Astrocyte (in vitro differentiated cells and primary cell): ENCODE data around the gene RBFA. TPM values are rescaled to one million over a fixed set of nuclear protein-coding genes. Genes with fewer than 3 reads are reported as not detected.
A peak's percentile ranks its signal among the peaks of the same experiment; 100 is the strongest.

Experiments
- DNase-seq: peaks from one replicate; pipeline ENCODE4 v3.0.0-alpha.2; 2010; ENCODE audit warnings: low read depth
- FAIRE-seq: peaks from 2 replicates; lab custom pipeline; 2011; peaks lifted over from hg19 to GRCh38; lab: Jason Lieb, UNC
- H2AFZ ChIP-seq: 2 replicates; pipeline ENCODE4 v1.6.0; 2012; ENCODE audit warnings: low read depth, low read length, inconsistent platforms
- H3K27ac ChIP-seq: 2 replicates; pipeline ENCODE4 v1.5.1; 2011; ENCODE audit warnings: low read depth, low read length, inconsistent platforms
- H3K27me3 ChIP-seq: 2 replicates; pipeline ENCODE4 v1.6.0; 2011; ENCODE audit warnings: low read length, inconsistent platforms; ENCODE audit not compliant: insufficient read depth
- H3K36me3 ChIP-seq: 2 replicates; pipeline ENCODE4 v1.5.1; 2011; ENCODE audit warnings: low read length, inconsistent platforms; ENCODE audit not compliant: insufficient read depth
- H3K4me1 ChIP-seq: 2 replicates; pipeline ENCODE4 v1.5.1; 2011; ENCODE audit warnings: low read length, inconsistent platforms; ENCODE audit not compliant: insufficient read depth
- H3K4me2 ChIP-seq: 2 replicates; pipeline ENCODE4 v1.6.0; 2012; ENCODE audit warnings: low read length, inconsistent platforms
- H3K4me3 ChIP-seq: 2 replicates; pipeline ENCODE4 v1.5.1; 2011; ENCODE audit warnings: low read depth, mild to moderate bottlenecking, low read length, inconsistent platforms; ENCODE audit not compliant: insufficient read depth
- H3K79me2 ChIP-seq: 2 replicates; pipeline ENCODE4 v1.6.0; 2012; ENCODE audit warnings: mild to moderate bottlenecking, low read length, inconsistent platforms; ENCODE audit not compliant: insufficient read depth
- H3K9ac ChIP-seq: 2 replicates; pipeline ENCODE4 v1.6.0; 2012; ENCODE audit warnings: mild to moderate bottlenecking, low read length, inconsistent platforms
- H3K9me3 ChIP-seq: 2 replicates; pipeline ENCODE4 v1.5.1; 2012; ENCODE audit warnings: low read depth, mild to moderate bottlenecking, low read length, inconsistent platforms; ENCODE audit not compliant: insufficient read depth
- H4K20me1 ChIP-seq: 2 replicates; pipeline ENCODE4 v1.6.0; 2012; ENCODE audit warnings: low read length, inconsistent platforms; ENCODE audit not compliant: insufficient read depth
- H3K27ac Mint-ChIP-seq: one replicate; pipeline ENCODE4 v1.8.0; 2021; ENCODE audit warnings: mild to moderate bottlenecking, mixed read lengths; ENCODE audit not compliant: unreplicated experiment
- H3K27me3 Mint-ChIP-seq: one replicate; pipeline ENCODE4 v1.8.0; 2021; ENCODE audit warnings: low read depth, mixed read lengths; ENCODE audit not compliant: unreplicated experiment
- H3K36me3 Mint-ChIP-seq: one replicate; pipeline ENCODE4 v1.8.0; 2021; ENCODE audit warnings: low read depth, mixed read lengths; ENCODE audit not compliant: unreplicated experiment
- H3K4me1 Mint-ChIP-seq: one replicate; pipeline ENCODE4 v1.8.0; 2021; ENCODE audit warnings: low read depth, mixed read lengths; ENCODE audit not compliant: unreplicated experiment
- H3K4me3 Mint-ChIP-seq: one replicate; pipeline ENCODE4 v1.8.0; 2021; ENCODE audit warnings: mild to moderate bottlenecking, moderate library complexity, mixed read lengths; ENCODE audit not compliant: unreplicated experiment
- H3K9me3 Mint-ChIP-seq: one replicate; pipeline ENCODE4 v1.8.0; 2021; ENCODE audit warnings: mild to moderate bottlenecking, mixed read lengths; ENCODE audit not compliant: unreplicated experiment
- EZH2 ChIP-seq: IDR thresholded peaks from 2 replicates; pipeline ENCODE4 v1.6.1; 2012; ENCODE audit warnings: mild to moderate bottlenecking, low read length, inconsistent platforms; ENCODE audit not compliant: insufficient read depth
- total RNA-seq: library from RNA; stranded (reverse); gene quantifications from 2 replicates; pipeline ENCODE4 v1.2.1, GENCODE V29; 2021
- TF ChIP-seq, protein P1 (sequence below): IDR thresholded peaks from 2 replicates; pipeline ENCODE4 v1.5.1; 2011; ENCODE audit warnings: low read depth, mild to moderate bottlenecking, inconsistent platforms, low read length, moderate library complexity; ENCODE audit not compliant: insufficient read depth

The RBFA gene
- total RNA-seq, 1 donor from 2014 or later: 24.1 TPM

DNA sequence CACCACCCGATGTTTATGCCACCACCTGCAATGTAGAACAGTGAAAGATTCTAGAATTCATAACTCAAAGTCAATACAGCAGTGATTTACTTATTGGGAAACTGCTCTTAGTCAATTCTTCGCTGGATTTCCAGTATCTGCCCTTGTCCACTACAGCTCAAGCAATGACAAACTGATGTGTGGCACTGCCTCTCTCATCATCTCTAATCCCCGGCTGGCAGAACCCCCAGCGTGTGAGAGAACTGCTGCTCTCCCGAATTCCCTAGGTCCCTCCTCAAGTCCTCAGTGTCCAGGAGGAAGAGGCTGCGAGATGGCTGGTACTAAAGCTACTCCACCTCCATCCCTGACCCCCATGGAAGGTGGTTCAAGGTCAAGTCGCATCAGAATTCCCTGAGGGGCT lies 47.5 kb upstream of the RBFA start:
- Mint-ChIP-seq H3K27me3 (no peaks in the 10 kb centered on the region), H3K36me3 (peaks cover 3% of the 10 kb centered on the region), H3K9me3 (no peaks in the 10 kb centered on the region), H3K4me3 (peak overlapping the region; percentile 96), H3K27ac (peak overlapping the region; percentile 59), H3K4me1 (peaks cover 20% of the 10 kb centered on the region)
- Histone ChIP-seq H3K4me3 (peak overlapping the region; percentile 78), H3K9ac (peak overlapping the region; percentile 87), H3K4me1 (peaks cover 7% of the 10 kb centered on the region), H3K27ac (no peak overlapping the region), H3K27me3 (no peaks in the 10 kb centered on the region), H3K36me3 (peaks cover 6% of the 10 kb centered on the region), H2AFZ (no peak overlapping the region), H3K79me2 (peaks cover 67% of the 10 kb centered on the region), H3K9me3 (no peaks in the 10 kb centered on the region), H4K20me1 (peaks cover 64% of the 10 kb centered on the region), H3K4me2 (peak overlapping the region; percentile 86)
- no peak for DNase-seq
- no peak for FAIRE-seq
- TF ChIP-seq EZH2: no peak
- TF ChIP-seq, protein P1, sequence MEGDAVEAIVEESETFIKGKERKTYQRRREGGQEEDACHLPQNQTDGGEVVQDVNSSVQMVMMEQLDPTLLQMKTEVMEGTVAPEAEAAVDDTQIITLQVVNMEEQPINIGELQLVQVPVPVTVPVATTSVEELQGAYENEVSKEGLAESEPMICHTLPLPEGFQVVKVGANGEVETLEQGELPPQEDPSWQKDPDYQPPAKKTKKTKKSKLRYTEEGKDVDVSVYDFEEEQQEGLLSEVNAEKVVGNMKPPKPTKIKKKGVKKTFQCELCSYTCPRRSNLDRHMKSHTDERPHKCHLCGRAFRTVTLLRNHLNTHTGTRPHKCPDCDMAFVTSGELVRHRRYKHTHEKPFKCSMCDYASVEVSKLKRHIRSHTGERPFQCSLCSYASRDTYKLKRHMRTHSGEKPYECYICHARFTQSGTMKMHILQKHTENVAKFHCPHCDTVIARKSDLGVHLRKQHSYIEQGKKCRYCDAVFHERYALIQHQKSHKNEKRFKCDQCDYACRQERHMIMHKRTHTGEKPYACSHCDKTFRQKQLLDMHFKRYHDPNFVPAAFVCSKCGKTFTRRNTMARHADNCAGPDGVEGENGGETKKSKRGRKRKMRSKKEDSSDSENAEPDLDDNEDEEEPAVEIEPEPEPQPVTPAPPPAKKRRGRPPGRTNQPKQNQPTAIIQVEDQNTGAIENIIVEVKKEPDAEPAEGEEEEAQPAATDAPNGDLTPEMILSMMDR: no peak

DNA sequence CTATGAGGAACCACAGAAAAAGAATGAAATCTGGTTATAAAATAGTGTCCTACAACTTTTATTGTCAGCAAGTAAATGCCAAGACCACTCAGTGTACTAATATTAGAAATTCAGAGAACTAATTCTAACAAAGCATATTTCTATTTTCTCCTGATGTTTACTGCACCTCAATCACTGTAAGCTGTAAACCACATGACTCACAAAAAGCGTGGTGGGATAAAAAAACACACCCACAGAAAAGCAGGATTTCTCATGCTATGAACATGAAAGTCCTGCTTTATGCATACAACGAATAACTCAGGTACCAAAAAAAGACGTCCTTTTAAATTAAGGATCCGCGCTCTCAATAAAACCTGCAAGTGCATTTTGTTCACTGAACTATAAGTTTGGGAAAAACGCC lies 46.7 kb upstream of the RBFA start:
- H3K36me3 Mint-ChIP-seq: peaks cover 3% of the 10 kb centered on the region
- DNase-seq (no peak), FAIRE-seq (no peak)
- no peak overlapping the region for H3K27ac Mint-ChIP-seq
- H3K79me2 ChIP-seq: peaks cover 59% of the 10 kb centered on the region
- peaks cover 55% of the 10 kb centered on the region for H4K20me1 ChIP-seq
- peak overlapping the region; percentile 86 for H3K4me2 ChIP-seq
- H2AFZ ChIP-seq: no peak overlapping the region
- H3K4me1 Mint-ChIP-seq: peaks cover 20% of the 10 kb centered on the region
- peaks cover 6% of the 10 kb centered on the region for H3K36me3 ChIP-seq
- H3K9ac ChIP-seq: peak overlapping the region; percentile 87
- peak overlapping the region; percentile 96 for H3K4me3 Mint-ChIP-seq
- no peaks in the 10 kb centered on the region for H3K27me3 ChIP-seq
- no peaks in the 10 kb centered on the region for H3K9me3 ChIP-seq
- H3K4me3 ChIP-seq: peak overlapping the region; percentile 78
- H3K27me3 Mint-ChIP-seq: no peaks in the 10 kb centered on the region
- TF ChIP-seq, protein P1: no peak
- no peak for TF ChIP-seq EZH2
- no peaks in the 10 kb centered on the region for H3K9me3 Mint-ChIP-seq
- peaks cover 7% of the 10 kb centered on the region for H3K4me1 ChIP-seq
- peak overlapping the region; percentile 80 for H3K27ac ChIP-seq

DNA sequence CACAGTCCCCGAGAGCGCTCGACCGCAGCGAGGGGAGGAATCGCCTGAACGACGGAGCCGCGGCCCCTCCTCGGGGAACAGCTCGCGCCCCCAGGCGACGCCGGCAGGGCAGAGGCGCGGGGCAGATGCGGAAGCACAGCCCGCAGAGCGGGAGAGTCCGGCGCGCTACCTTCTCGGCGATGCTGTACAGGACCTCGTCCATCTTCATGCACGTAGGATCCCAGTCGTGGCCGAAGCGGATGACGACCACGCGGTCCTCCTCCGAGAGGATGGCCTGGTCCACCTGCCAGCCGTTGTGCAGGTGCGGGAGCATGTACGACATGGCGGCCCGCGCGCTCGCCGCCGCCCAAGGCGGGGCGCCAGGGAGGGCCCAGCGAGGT lies 46.2 kb upstream of the RBFA start:
- Mint-ChIP-seq H3K27ac (no peak overlapping the region), H3K4me3 (peak overlapping the region; percentile 96)

More for the DNA sequence above, 46.2 kb upstream of the RBFA start:
- peak overlapping the region; percentile 78 for H3K4me3 ChIP-seq
- Mint-ChIP-seq H3K4me1 (peaks cover 19% of the 10 kb centered on the region), H3K9me3 (no peaks in the 10 kb centered on the region), H3K36me3 (peaks cover 3% of the 10 kb centered on the region), H3K27me3 (no peaks in the 10 kb centered on the region)
- peak overlapping the region; percentile 80 for H3K27ac ChIP-seq
- H3K4me1 ChIP-seq: peaks cover 7% of the 10 kb centered on the region
- H3K9ac ChIP-seq: peak overlapping the region; percentile 87
- H3K4me2 ChIP-seq: peak overlapping the region; percentile 86
- DNase-seq (no peak), FAIRE-seq (no peak)
- peak overlapping the region; percentile 88 for H2AFZ ChIP-seq
- TF ChIP-seq, protein P1: no peak
- no peak for TF ChIP-seq EZH2
- peaks cover 50% of the 10 kb centered on the region for H4K20me1 ChIP-seq
- no peaks in the 10 kb centered on the region for H3K9me3 ChIP-seq
- H3K36me3 ChIP-seq: peaks cover 6% of the 10 kb centered on the region
- H3K79me2 ChIP-seq: peaks cover 54% of the 10 kb centered on the region
- H3K27me3 ChIP-seq: no peaks in the 10 kb centered on the region
